ENCODE measurements around the gene LRFN3. TPM values are rescaled to one million over a fixed set of nuclear protein-coding genes. Genes with fewer than 3 reads are reported as not detected.
A peak's percentile ranks its signal among the peaks of the same experiment; 100 is the strongest.

LRFN3 gene
- total and polyA plus RNA-seq, 2 donors: 0.47 to 1.6 TPM

DNA sequence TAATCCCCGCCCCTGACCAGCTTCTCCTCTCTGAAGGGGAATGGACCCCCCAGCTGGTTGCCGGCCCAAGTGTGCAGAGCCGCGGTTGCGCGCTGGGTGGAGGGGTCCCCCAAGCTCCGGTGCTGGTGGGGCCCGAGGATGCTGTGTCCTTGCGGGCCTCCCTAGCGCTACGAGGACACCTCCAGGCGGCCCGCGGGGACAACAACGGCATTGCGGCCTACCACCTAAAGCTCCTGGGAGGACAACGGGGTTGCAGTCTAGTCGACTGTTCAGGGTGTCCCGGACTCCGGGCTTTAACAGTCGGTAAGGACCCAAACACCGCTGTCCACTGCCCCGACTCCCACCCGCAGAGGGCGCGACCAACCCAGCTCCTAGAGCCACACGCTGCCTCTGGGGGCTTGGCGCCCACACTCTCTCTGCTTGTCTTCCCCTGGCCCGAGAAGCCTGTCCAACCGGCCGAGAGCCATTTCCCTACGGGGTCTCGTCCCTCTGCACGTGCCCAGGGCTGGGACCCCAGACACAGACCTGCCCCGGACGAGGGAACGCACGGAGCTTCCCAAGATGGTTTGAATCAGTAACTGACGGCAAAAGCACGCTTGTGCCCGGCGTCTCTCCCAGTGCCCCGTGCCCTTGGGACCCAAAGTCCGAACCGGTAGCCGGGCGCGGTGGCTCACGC, 57.9 kb downstream of the LRFN3 start:
- Histone ChIP-seq H3K27ac (ENCODE audit: low read depth in 1 of 2, low read length in 1 of 2) (peak overlapping the region in 1 of 2 donors; percentile 21), H3K36me3 (ENCODE audit: control insufficient read depth in 2 of 2, insufficient read depth in 2 of 2, low read length in 1 of 2) (peaks cover 0 to 5% of the 10 kb centered on the region in 2 donors), H3K9me3 (ENCODE audit: control insufficient read depth in 2 of 2, insufficient read depth in 1 of 2, low read length in 1 of 2) (peaks cover 0 to 1% of the 10 kb centered on the region in 2 donors), H3K4me3 (ENCODE audit: low read length in 2 of 2) (peak overlapping the region in 1 of 2 donors; percentile 62), H3K4me1 (ENCODE audit: control insufficient read depth in 2 of 2, insufficient read depth in 2 of 2, low read length in 2 of 2) (peaks cover 18 to 19% of the 10 kb centered on the region in 2 donors), H3K27me3 (ENCODE audit: control insufficient read depth in 2 of 2, insufficient read depth in 1 of 2, low read length in 1 of 2) (peaks cover 2 to 17% of the 10 kb centered on the region in 2 donors)
- no peak for DNase-seq (ENCODE audit: low read depth in 6 of 9, low spot score in 9 of 9)
- WGBS: 53% methylated on average over 49 of the region's 49 CpGs

Other genes with a start within 250 kb of the LRFN3 start
- gene ZBTB32, start 231.8 kb upstream of the LRFN3 start, total RNA-seq: 0.09 TPM
- gene ZBTB32, start 231.8 kb upstream of the LRFN3 start, polyA plus RNA-seq: 2.0 TPM
- gene KMT2B, start 218.4 kb upstream of the LRFN3 start, total RNA-seq: 5.2 TPM
- gene KMT2B, start 218.4 kb upstream of the LRFN3 start, polyA plus RNA-seq: 39.0 TPM
- gene IGFLR1, start 193.9 kb upstream of the LRFN3 start, total RNA-seq: 12.2 TPM
- 67.8 TPM for gene IGFLR1, start 193.9 kb upstream of the LRFN3 start, polyA plus RNA-seq
- gene U2AF1L4, start 191.0 kb upstream of the LRFN3 start, total RNA-seq: 19.8 TPM
- 45.0 TPM for gene U2AF1L4, start 191.0 kb upstream of the LRFN3 start, polyA plus RNA-seq
- 65.1 TPM for gene PSENEN, start 190.7 kb upstream of the LRFN3 start, total RNA-seq
- 104 TPM for gene PSENEN, start 190.7 kb upstream of the LRFN3 start, polyA plus RNA-seq
- gene LIN37, start 187.8 kb upstream of the LRFN3 start, total RNA-seq: 7.6 TPM
- gene LIN37, start 187.8 kb upstream of the LRFN3 start, polyA plus RNA-seq: 24.2 TPM
- gene HSPB6, start 179.3 kb upstream of the LRFN3 start, total RNA-seq: 0.28 TPM
- gene HSPB6, start 179.3 kb upstream of the LRFN3 start, polyA plus RNA-seq: 18.9 TPM
- gene PROSER3, start 178.2 kb upstream of the LRFN3 start, total RNA-seq: 2.0 TPM
- 10.0 TPM for gene PROSER3, start 178.2 kb upstream of the LRFN3 start, polyA plus RNA-seq
- gene ARHGAP33, start 160.8 kb upstream of the LRFN3 start, total RNA-seq: 1.5 TPM
- gene ARHGAP33, start 160.8 kb upstream of the LRFN3 start, polyA plus RNA-seq: 18.6 TPM
- gene PRODH2, start 123.5 kb upstream of the LRFN3 start, total RNA-seq: 0.19 TPM
- 0.23 TPM for gene PRODH2, start 123.5 kb upstream of the LRFN3 start, polyA plus RNA-seq
- 2.4 TPM for gene NPHS1, start 83.9 kb upstream of the LRFN3 start, total RNA-seq
- gene NPHS1, start 83.9 kb upstream of the LRFN3 start, polyA plus RNA-seq: 0.34 TPM
- 2.2 TPM for gene KIRREL2, start 79.5 kb upstream of the LRFN3 start, total RNA-seq
- gene KIRREL2, start 79.5 kb upstream of the LRFN3 start, polyA plus RNA-seq: 0.75 TPM
- gene APLP1, start 67.8 kb upstream of the LRFN3 start, total RNA-seq: 2.5 TPM
- gene APLP1, start 67.8 kb upstream of the LRFN3 start, polyA plus RNA-seq: 3.3 TPM
- 12.0 TPM for gene NFKBID, start 35.8 kb upstream of the LRFN3 start, total RNA-seq
- 29.8 TPM for gene NFKBID, start 35.8 kb upstream of the LRFN3 start, polyA plus RNA-seq
- gene HCST, start 33.8 kb upstream of the LRFN3 start, total RNA-seq: 50.7 TPM
- gene HCST, start 33.8 kb upstream of the LRFN3 start, polyA plus RNA-seq: 158 TPM
- 52.6 TPM for gene TYROBP, start 28.1 kb upstream of the LRFN3 start, total RNA-seq
- 162 TPM for gene TYROBP, start 28.1 kb upstream of the LRFN3 start, polyA plus RNA-seq
- 28.8 TPM for gene SDHAF1, start 58.8 kb downstream of the LRFN3 start, total RNA-seq
- gene SDHAF1, start 58.8 kb downstream of the LRFN3 start, polyA plus RNA-seq: 27.2 TPM
- gene SYNE4, start 72.4 kb downstream of the LRFN3 start, total RNA-seq: 3.1 TPM
- gene SYNE4, start 72.4 kb downstream of the LRFN3 start, polyA plus RNA-seq: 5.8 TPM
- gene ALKBH6, start 77.8 kb downstream of the LRFN3 start, total RNA-seq: 14.1 TPM
- 33.9 TPM for gene ALKBH6, start 77.8 kb downstream of the LRFN3 start, polyA plus RNA-seq
- gene CLIP3, start 96.5 kb downstream of the LRFN3 start, total RNA-seq: 3.6 TPM
- gene CLIP3, start 96.5 kb downstream of the LRFN3 start, polyA plus RNA-seq: 6.7 TPM
- gene THAP8, start 117.9 kb downstream of the LRFN3 start, total RNA-seq: 5.4 TPM
- 5.7 TPM for gene THAP8, start 117.9 kb downstream of the LRFN3 start, polyA plus RNA-seq
- 4.6 TPM for gene WDR62, start 118.5 kb downstream of the LRFN3 start, total RNA-seq
- 2.4 TPM for gene WDR62, start 118.5 kb downstream of the LRFN3 start, polyA plus RNA-seq
- not detected for gene OVOL3, start 174.8 kb downstream of the LRFN3 start, total RNA-seq
- gene OVOL3, start 174.8 kb downstream of the LRFN3 start, polyA plus RNA-seq: 0.11 TPM
- gene POLR2I, start 178.5 kb downstream of the LRFN3 start, total RNA-seq: 81.7 TPM
- gene POLR2I, start 178.5 kb downstream of the LRFN3 start, polyA plus RNA-seq: 58.2 TPM
- gene TBCB, start 179.1 kb downstream of the LRFN3 start, total RNA-seq: 186 TPM
- 159 TPM for gene TBCB, start 179.1 kb downstream of the LRFN3 start, polyA plus RNA-seq
- gene CAPNS1, start 203.7 kb downstream of the LRFN3 start, total RNA-seq: 254 TPM
- gene CAPNS1, start 203.7 kb downstream of the LRFN3 start, polyA plus RNA-seq: 380 TPM
- 45.0 TPM for gene COX7A1, start 216.1 kb downstream of the LRFN3 start, total RNA-seq
- gene COX7A1, start 216.1 kb downstream of the LRFN3 start, polyA plus RNA-seq: 40.4 TPM

All from thymus (tissue), 11 donors.